Lower lobe of right lung (tissue), 2 donors: ENCODE measurements around the gene BRAT1. TPM values are rescaled to one million over a fixed set of nuclear protein-coding genes. Genes with fewer than 3 reads are reported as not detected.
A peak's percentile ranks its signal among the peaks of the same experiment; 100 is the strongest.

Experiments
- ATAC-seq, 2 donors: fragments of 200-7000 bp; cut with Tn5 transposase; one replicate each; pipeline ENCODE4 v1.9.1; 2020 to 2022; ENCODE audit warnings: mild to moderate bottlenecking in 2 of 2, moderate library complexity in 2 of 2
- DNase-seq: peaks from one replicate; pipeline ENCODE4 v3.0.0-alpha.2; 2020
- H3K27ac ChIP-seq: fragments of 200-600 bp; one replicate; pipeline ENCODE4 v1.8.0; 2022
- H3K27me3 ChIP-seq: fragments of 200-600 bp; one replicate; pipeline ENCODE4 v1.8.0; 2022; ENCODE audit warnings: low read depth
- H3K36me3 ChIP-seq: fragments of 200-600 bp; one replicate; pipeline ENCODE4 v1.8.0; 2022; ENCODE audit warnings: mild to moderate bottlenecking
- H3K4me1 ChIP-seq: fragments of 200-600 bp; one replicate; pipeline ENCODE4 v1.8.0; 2022
- H3K4me3 ChIP-seq: fragments of 200-600 bp; one replicate; pipeline ENCODE4 v1.8.0; 2022; ENCODE audit warnings: mild to moderate bottlenecking
- H3K9me3 ChIP-seq: fragments of 200-600 bp; one replicate; pipeline ENCODE4 v1.8.0; 2022
- intact Hi-C: fragments of 100-400 bp; cut with DNase I; formaldehyde crosslinking; loops from one replicate; pipeline ENCODE4 v1.11.0; 2022
- long read RNA-seq: library from polyadenylated mRNA; unstranded; transcript quantifications from one replicate; pipeline ENCODE4 v2.0.0, GENCODE V29; 2021
- total RNA-seq: library from RNA; stranded (reverse); fragmentation: NEBNext Ultra II Directional; extraction: Animal tissue kit (Norgen Biotek cat#: 25700); gene quantifications from one replicate; pipeline ENCODE4 v1.2.1, GENCODE V29; 2021
- TF ChIP-seq, protein P1 (sequence below): fragments of 200-600 bp; IDR thresholded peaks from one replicate; pipeline ENCODE4 v1.8.0; 2022; ENCODE audit warnings: antibody characterized with exemption, mild to moderate bottlenecking
- donor health status: DM: no; HTN: yes; CAD: no; lungs with severe emphysema.

The BRAT1 gene
- total RNA-seq: 24.4 TPM
- long read RNA-seq, full-length matches to known transcripts: 75 of 167 reads
- long read RNA-seq, partial matches to known transcripts: 49 of 167 reads
- long read RNA-seq, other reads (novel, unspliced or antisense): 43 of 167 reads

DNA sequence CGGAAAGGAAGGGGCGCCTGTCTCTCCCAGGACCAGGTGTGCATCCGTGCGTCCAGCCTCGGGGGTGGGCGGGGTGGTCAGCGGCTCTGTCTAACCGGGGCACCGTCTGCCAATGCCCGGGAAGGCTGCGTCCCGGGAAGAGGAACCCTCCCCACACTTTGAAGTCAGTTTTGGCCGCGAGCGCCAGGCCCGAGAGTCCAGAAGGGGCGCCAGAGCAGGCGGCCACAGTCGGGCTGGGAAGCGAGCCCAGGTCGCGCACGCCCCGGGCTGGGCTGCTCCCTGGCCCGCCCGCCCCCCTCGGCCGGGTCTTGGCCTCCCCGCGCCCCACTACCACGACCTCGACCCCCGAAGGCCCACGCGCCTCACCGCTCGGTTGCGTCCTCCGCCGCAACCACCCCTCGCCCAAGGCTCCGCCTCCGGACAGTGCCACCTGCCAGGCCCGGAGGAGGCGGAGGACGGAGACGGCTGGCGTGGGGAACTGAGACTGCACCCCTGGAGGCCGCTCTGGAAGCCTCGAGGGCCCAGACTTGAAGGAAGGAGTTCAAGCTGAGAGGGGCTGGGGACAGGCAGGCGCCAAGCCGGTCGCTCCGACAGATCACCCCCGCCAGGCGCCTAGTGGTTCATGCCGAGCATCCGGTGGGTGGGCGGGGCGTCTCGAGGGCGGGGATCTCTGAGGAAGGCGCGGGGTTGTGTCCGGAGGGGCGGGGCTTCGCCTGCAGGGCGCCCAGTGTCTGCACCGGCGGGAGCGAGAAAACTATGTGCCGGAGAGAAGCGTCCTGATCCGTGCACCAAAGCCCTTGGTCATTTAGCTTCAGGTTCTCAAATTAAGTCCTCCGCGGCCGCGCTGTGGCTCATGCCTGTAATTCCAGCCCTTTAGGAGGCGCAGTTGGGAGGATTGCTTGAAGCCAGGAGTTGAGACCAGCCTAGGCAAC is at the start of gene BRAT1:
Gene BRAT1, minus strand, starts transcription at position 404 of the 932 bp plus-strand sequence. CDS start 1,093 bp downstream, outside the sequence.
- ATAC-seq: peak; percentile 94 to 95

DNA sequence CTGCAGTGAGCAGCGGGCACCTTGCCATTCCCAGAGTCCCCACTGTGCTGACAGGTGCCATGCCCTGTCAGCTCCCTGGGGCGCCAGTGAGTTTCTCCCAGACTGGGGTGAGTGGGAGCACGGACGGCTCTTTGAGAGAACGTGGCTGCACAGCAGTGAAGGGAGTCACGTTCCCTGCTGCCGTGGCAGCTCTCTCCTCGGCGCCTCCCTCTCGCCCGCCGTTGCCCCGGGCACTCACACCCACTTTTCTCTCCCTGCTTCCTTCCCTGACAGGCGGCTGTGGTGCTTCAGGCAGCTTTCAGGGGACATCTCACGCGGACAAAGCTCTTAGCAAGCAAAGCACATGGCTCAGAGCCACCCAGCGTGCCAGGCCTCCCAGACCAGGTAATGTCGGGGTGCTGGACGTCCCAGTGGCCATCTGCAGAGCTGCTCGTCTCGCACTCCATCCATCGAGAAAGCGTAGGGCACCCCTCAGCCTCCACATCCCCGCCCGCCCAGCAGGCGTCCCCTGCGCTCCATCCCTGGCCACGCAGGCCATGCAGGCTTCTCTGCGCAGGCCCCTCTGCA is 49.4 kb upstream of the BRAT1 start:
- no peak for ATAC-seq

More for the DNA sequence above, at the start of gene BRAT1:
- intact Hi-C loops: no loop called here
- Histone ChIP-seq H3K4me1 (peaks cover 44% of the 10 kb centered on the region), H3K4me3 (peak within 1 kb of the TSS; percentile 98), H3K9me3 (no peaks in the 10 kb centered on the region), H3K27ac (peak within 1 kb of the TSS; percentile 99), H3K36me3 (peaks cover 19% of the 10 kb centered on the region), H3K27me3 (no peaks in the 10 kb centered on the region)
- TF ChIP-seq, protein P1, sequence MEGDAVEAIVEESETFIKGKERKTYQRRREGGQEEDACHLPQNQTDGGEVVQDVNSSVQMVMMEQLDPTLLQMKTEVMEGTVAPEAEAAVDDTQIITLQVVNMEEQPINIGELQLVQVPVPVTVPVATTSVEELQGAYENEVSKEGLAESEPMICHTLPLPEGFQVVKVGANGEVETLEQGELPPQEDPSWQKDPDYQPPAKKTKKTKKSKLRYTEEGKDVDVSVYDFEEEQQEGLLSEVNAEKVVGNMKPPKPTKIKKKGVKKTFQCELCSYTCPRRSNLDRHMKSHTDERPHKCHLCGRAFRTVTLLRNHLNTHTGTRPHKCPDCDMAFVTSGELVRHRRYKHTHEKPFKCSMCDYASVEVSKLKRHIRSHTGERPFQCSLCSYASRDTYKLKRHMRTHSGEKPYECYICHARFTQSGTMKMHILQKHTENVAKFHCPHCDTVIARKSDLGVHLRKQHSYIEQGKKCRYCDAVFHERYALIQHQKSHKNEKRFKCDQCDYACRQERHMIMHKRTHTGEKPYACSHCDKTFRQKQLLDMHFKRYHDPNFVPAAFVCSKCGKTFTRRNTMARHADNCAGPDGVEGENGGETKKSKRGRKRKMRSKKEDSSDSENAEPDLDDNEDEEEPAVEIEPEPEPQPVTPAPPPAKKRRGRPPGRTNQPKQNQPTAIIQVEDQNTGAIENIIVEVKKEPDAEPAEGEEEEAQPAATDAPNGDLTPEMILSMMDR: peak; percentile 57
- peak; percentile 100 for DNase-seq

DNA sequence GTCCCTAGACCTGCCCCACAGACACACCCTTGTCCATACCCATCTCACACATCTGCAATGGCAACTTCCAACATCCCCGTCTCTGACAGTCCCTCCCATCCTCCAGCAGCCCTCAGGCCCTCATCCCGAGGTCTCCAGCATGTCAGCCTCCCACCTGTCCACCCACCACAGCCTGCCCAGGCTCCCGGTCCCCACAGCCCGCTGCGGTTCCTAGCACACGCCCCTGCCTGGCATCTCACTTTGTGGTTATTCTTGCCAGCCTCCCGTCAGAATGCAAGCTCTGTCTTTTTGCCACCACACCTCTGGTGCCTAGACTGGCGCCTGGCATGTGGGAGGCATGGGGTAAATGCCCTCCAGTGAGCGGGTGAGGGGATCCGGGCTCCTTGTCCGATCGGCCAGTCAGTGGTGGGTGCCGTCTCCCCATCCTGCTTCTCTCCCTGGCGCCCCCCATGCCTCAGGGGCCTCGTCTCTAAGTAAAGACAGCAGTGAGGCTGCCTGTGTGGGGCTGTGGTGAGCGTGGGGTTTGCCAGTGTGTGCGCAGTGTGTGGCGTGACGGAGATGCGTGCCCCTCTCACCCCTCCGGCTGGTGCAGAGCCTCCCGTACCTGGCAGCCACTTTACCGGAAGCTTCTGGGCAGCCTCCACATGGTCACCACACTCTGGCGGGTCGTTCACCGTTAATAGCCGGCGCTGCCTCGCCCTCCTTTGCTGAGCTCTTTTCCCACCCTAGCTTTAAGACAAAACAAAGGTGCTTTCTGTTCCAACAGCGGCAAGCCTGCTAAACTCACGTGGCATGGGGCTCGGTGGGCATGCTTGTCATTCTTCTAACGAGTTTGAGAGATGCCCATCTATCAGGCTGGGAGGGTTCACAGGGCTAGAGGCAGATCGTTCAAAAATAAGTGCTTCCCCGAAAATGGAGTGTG is 48.0 kb upstream of the BRAT1 start:
- TF ChIP-seq, protein P1: no peak
- H3K27ac ChIP-seq: no peak overlapping the region
- no peaks in the 10 kb centered on the region for H3K27me3 ChIP-seq
- peaks cover 28% of the 10 kb centered on the region for H3K4me1 ChIP-seq
- no peak for DNase-seq
- peaks cover 48% of the 10 kb centered on the region for H3K36me3 ChIP-seq
- intact Hi-C loops: no loop called here
- no peak overlapping the region for H3K4me3 ChIP-seq
- no peak for ATAC-seq
- no peaks in the 10 kb centered on the region for H3K9me3 ChIP-seq

More for the DNA sequence above, 49.4 kb upstream of the BRAT1 start:
- intact Hi-C loops: no loop called here
- Histone ChIP-seq H3K4me1 (peaks cover 35% of the 10 kb centered on the region), H3K36me3 (peaks cover 34% of the 10 kb centered on the region), H3K27me3 (no peaks in the 10 kb centered on the region), H3K4me3 (no peak overlapping the region), H3K27ac (no peak overlapping the region), H3K9me3 (no peaks in the 10 kb centered on the region)
- DNase-seq: no peak
- TF ChIP-seq, protein P1: no peak

DNA sequence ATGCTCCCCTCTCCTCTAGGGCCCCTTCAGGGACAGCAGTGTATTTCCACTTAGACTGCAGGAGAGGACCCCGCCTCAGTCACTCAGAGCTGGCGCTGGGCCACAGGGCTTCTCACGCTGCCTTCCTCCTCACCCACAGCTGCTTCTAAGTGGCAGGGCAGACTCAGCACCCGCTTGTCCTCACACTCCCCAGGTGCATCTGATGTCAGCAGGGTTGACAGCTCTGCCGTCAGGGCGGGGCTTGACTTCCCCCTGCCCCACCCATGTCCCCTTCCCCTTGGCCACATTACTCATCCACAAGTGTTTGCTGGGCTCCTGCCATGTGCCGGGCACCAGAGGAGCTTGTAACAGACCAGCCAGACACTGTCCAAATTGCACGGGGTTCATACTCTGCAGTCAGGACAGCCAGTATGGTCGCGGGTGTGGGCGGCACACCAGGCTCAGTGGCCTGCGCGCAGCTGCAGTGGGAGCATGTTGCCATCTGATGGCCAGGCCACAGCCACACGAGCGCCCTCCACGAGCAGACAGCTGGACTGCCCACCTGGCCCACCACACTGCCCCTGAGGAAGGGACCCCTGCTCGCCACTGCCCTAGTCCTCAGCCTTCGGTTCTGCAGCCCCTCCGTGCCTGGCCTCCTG is 47.2 kb upstream of the BRAT1 start:
- Histone ChIP-seq H3K27ac (no peak overlapping the region), H3K36me3 (peaks cover 56% of the 10 kb centered on the region), H3K4me1 (peaks cover 20% of the 10 kb centered on the region), H3K27me3 (no peaks in the 10 kb centered on the region), H3K4me3 (no peak overlapping the region), H3K9me3 (no peaks in the 10 kb centered on the region)
- DNase-seq: no peak
- ATAC-seq: peak in 1 of 2 donors; percentile 4
- TF ChIP-seq, protein P1: no peak
- intact Hi-C loops: no loop called here
